DMS53 (cell line): ENCODE data around the gene LDLRAD4.

Experiments used
- DNase-seq: peaks from one replicate; lab custom pipeline; 2025; lab: John Stamatoyannopoulos, UW

LDLRAD4 gene

GRCh38 chr18:13387855-13388548 lies 169.4 kb downstream of the LDLRAD4 start:
- DNase-seq: no peak

- DNase-seq: no peak
Observed at GRCh38 chr18:13388586-13389490, 170.3 kb downstream of the LDLRAD4 start.

GRCh38 chr18:13389491-13390131 lies 171.1 kb downstream of the LDLRAD4 start:
- no peak for DNase-seq

GRCh38 chr18:13390196-13390595 lies 171.6 kb downstream of the LDLRAD4 start:
- DNase-seq: no peak

GRCh38 chr18:13390711-13391110 lies 172.2 kb downstream of the LDLRAD4 start:
- no peak for DNase-seq

GRCh38 chr18:13392029-13392750 lies 173.6 kb downstream of the LDLRAD4 start:
- no peak for DNase-seq

- no peak for DNase-seq
Observed at GRCh38 chr18:13392899-13393298, 174.3 kb downstream of the LDLRAD4 start.

GRCh38 chr18:13393338-13393737 lies 174.8 kb downstream of the LDLRAD4 start:
- DNase-seq: no peak

GRCh38 chr18:13394801-13395200 lies 176.2 kb downstream of the LDLRAD4 start:
- no peak for DNase-seq

- DNase-seq: no peak
Observed at GRCh38 chr18:13395577-13395976, 177.0 kb downstream of the LDLRAD4 start.

- DNase-seq: no peak
Observed at GRCh38 chr18:13397504-13398163, 179.1 kb downstream of the LDLRAD4 start.

- DNase-seq: no peak
Observed at GRCh38 chr18:13398631-13399030, 180.1 kb downstream of the LDLRAD4 start.

GRCh38 chr18:13399511-13399910 lies 181.0 kb downstream of the LDLRAD4 start:
- no peak for DNase-seq

- no peak for DNase-seq
Observed at GRCh38 chr18:13400636-13401315, 182.2 kb downstream of the LDLRAD4 start.

GRCh38 chr18:13401404-13401803 lies 182.8 kb downstream of the LDLRAD4 start:
- DNase-seq: no peak

GRCh38 chr18:13401826-13402225 lies 183.3 kb downstream of the LDLRAD4 start:
- no peak for DNase-seq

- DNase-seq: no peak
Observed at GRCh38 chr18:13403786-13404549, 185.4 kb downstream of the LDLRAD4 start.

GRCh38 chr18:13405305-13406038 lies 186.9 kb downstream of the LDLRAD4 start:
- DNase-seq: no peak

- no peak for DNase-seq
Observed at GRCh38 chr18:13406049-13406615, 187.6 kb downstream of the LDLRAD4 start.
